ENCODE measurements around the gene NEK11.

NEK11 gene

GRCh38 chr3:131224886-131225550 is 198.3 kb downstream of the NEK11 start:
- no peak for DNase-seq

- no peak for DNase-seq
These were observed 201.8 kb downstream of the NEK11 start for GRCh38 chr3:131228522-131228921.

GRCh38 chr3:131231710-131232389 is 205.2 kb downstream of the NEK11 start:
- no peak for DNase-seq

GRCh38 chr3:131232711-131233267 is 206.1 kb downstream of the NEK11 start:
- no peak for DNase-seq

GRCh38 chr3:131233900-131234668 is 207.4 kb downstream of the NEK11 start:
- no peak for DNase-seq

GRCh38 chr3:131236421-131236820 is 209.7 kb downstream of the NEK11 start:
- no peak for DNase-seq

- DNase-seq, result no peak
These were observed 211.8 kb downstream of the NEK11 start for GRCh38 chr3:131238496-131238895.

- DNase-seq, result no peak
These were observed 212.6 kb downstream of the NEK11 start for GRCh38 chr3:131239267-131239666.

- no peak for DNase-seq
These were observed 215.5 kb downstream of the NEK11 start for GRCh38 chr3:131242201-131242600.

GRCh38 chr3:131250466-131250865 is 223.8 kb downstream of the NEK11 start:
- no peak for DNase-seq

GRCh38 chr3:131260525-131260924 is 233.8 kb downstream of the NEK11 start:
- DNase-seq, result no peak

- no peak for DNase-seq
These were observed 234.4 kb downstream of the NEK11 start for GRCh38 chr3:131261104-131261503.

GRCh38 chr3:131275556-131275955 is 248.9 kb downstream of the NEK11 start:
- no peak for DNase-seq

GRCh38 chr3:131277836-131278497 is 251.3 kb downstream of the NEK11 start:
- DNase-seq, result no peak

- no peak for DNase-seq
These were observed 252.9 kb downstream of the NEK11 start for GRCh38 chr3:131279577-131279976.

GRCh38 chr3:131282379-131282778 is 255.7 kb downstream of the NEK11 start:
- DNase-seq, result no peak

- no peak for DNase-seq
These were observed 256.3 kb downstream of the NEK11 start for GRCh38 chr3:131282967-131283366.

GRCh38 chr3:131283862-131284261 is 257.2 kb downstream of the NEK11 start:
- no peak for DNase-seq

- no peak for DNase-seq
These were observed 257.6 kb downstream of the NEK11 start for GRCh38 chr3:131284302-131284701.

GRCh38 chr3:131285456-131285855 is 258.8 kb downstream of the NEK11 start:
- DNase-seq, result no peak

- no peak for DNase-seq
These were observed 273.2 kb downstream of the NEK11 start for GRCh38 chr3:131299836-131300235.

- DNase-seq, result no peak
These were observed 277.2 kb downstream of the NEK11 start for GRCh38 chr3:131303848-131304247.

GRCh38 chr3:131304890-131305289 is 278.2 kb downstream of the NEK11 start:
- DNase-seq, result no peak
